BLaER1 treated with 17β-estradiol and CSF1 and Interleukin-3, amounts not matched to agents 10 nM and 100 nM (cell line): Measurements from ENCODE around the gene OR10A3.
A peak's percentile ranks its signal among the peaks of the same experiment; 100 is the strongest.

ENCODE experiments used
- H3K27ac ChIP-seq, 11 experiments: shearing (Covaris generic); formaldehyde crosslinking; 2 replicates each; pipeline ENCODE4 v1.8.1; 2022
- H3K27me3 ChIP-seq, 11 experiments: shearing (Covaris generic); formaldehyde crosslinking; 2 replicates each; pipeline ENCODE4 v1.8.1; 2022
- H3K36me3 ChIP-seq, 11 experiments: shearing (Covaris generic); formaldehyde crosslinking; 2 replicates each; pipeline ENCODE4 v1.8.1; 2022
- H3K4me1 ChIP-seq, 10 experiments: shearing (Covaris generic); formaldehyde crosslinking; 2 replicates each; pipeline ENCODE4 v1.8.1; 2022
- H3K4me2 ChIP-seq, 11 experiments: shearing (Covaris generic); formaldehyde crosslinking; 2 replicates each; pipeline ENCODE4 v1.8.1; 2022
- H3K4me3 ChIP-seq, 10 experiments: shearing (Covaris generic); formaldehyde crosslinking; 2 replicates each; pipeline ENCODE4 v1.8.1; 2022
- H3K9ac ChIP-seq, 11 experiments: shearing (Covaris generic); formaldehyde crosslinking; 2 replicates each; pipeline ENCODE4 v1.8.1; 2022
- H3K9me3 ChIP-seq, 11 experiments: shearing (Covaris generic); formaldehyde crosslinking; replicated peaks in 1 of 11; 2 replicates each; pipeline ENCODE4 v1.8.1; 2022
- H4K20me1 ChIP-seq, 11 experiments: shearing (Covaris generic); formaldehyde crosslinking; 2 replicates each; pipeline ENCODE4 v1.8.1; 2022
- Cebpa-rat ChIP-seq, 11 experiments: shearing (Covaris generic); IDR thresholded peaks; 2 replicates each; pipeline ENCODE4 v1.8.1; 2022

OR10A3 gene

GRCh38 chr11:7973011-7973410, 31.5 kb upstream of the OR10A3 start:
- no peaks in the 10 kb centered on the region for H4K20me1 ChIP-seq
- no peak for TF ChIP-seq Cebpa-rat (IDR thresholded peaks at IDR 0.05)
- H3K4me1 ChIP-seq, result peaks cover 0 to 7% (median 0%) of the 10 kb centered on the region in 10 experiments; a peak in 2 of 20 replicates
- no peak overlapping the region for H3K4me2 ChIP-seq
- no peak overlapping the region for H3K4me3 ChIP-seq
- no peaks in the 10 kb centered on the region for H3K9me3 ChIP-seq
- no peak overlapping the region for H3K9ac ChIP-seq
- H3K36me3 ChIP-seq, result no peaks in the 10 kb centered on the region
- H3K27me3 ChIP-seq, result no peaks in the 10 kb centered on the region
- H3K27ac ChIP-seq, result no peak overlapping the region

- no peak overlapping the region for H3K27ac ChIP-seq
- no peak overlapping the region for H3K4me2 ChIP-seq
- no peak overlapping the region for H3K9ac ChIP-seq
- H3K4me1 ChIP-seq, result peaks cover 0 to under 1% (median 0%) of the 10 kb centered on the region in 10 experiments; a peak in 1 of 20 replicates
- H3K27me3 ChIP-seq, result no peaks in the 10 kb centered on the region
- no peak for TF ChIP-seq Cebpa-rat (IDR thresholded peaks at IDR 0.05)
- no peak overlapping the region for H3K4me3 ChIP-seq
- no peaks in the 10 kb centered on the region for H4K20me1 ChIP-seq
- no peaks in the 10 kb centered on the region for H3K9me3 ChIP-seq
- no peaks in the 10 kb centered on the region for H3K36me3 ChIP-seq
These were observed 30.3 kb upstream of the OR10A3 start for GRCh38 chr11:7971846-7972245.

GRCh38 chr11:7969756-7970646, 28.5 kb upstream of the OR10A3 start:
- Histone ChIP-seq H3K27ac (no peak overlapping the region), H3K9me3 (no peaks in the 10 kb centered on the region), H3K4me2 (no peak overlapping the region), H3K36me3 (no peaks in the 10 kb centered on the region), H3K27me3 (no peaks in the 10 kb centered on the region), H3K4me1 (no peaks in the 10 kb centered on the region), H3K9ac (no peak overlapping the region), H4K20me1 (no peaks in the 10 kb centered on the region), H3K4me3 (no peak overlapping the region)
- no peak for TF ChIP-seq Cebpa-rat (IDR thresholded peaks at IDR 0.05)

GRCh38 chr11:7968686-7969085, 27.2 kb upstream of the OR10A3 start:
- Histone ChIP-seq H4K20me1 (no peaks in the 10 kb centered on the region), H3K27me3 (no peaks in the 10 kb centered on the region), H3K36me3 (no peaks in the 10 kb centered on the region), H3K27ac (no peak overlapping the region), H3K9me3 (no peaks in the 10 kb centered on the region), H3K4me2 (no peak overlapping the region), H3K4me3 (no peak overlapping the region), H3K9ac (no peak overlapping the region), H3K4me1 (peaks cover 0 to 12% (median 5%) of the 10 kb centered on the region in 10 experiments; a peak in 9 of 20 replicates)
- TF ChIP-seq Cebpa-rat (IDR thresholded peaks at IDR 0.05), result no peak

GRCh38 chr11:7967826-7968225, 26.3 kb upstream of the OR10A3 start:
- no peak for TF ChIP-seq Cebpa-rat (IDR thresholded peaks at IDR 0.05)
- Histone ChIP-seq H3K4me3 (no peak overlapping the region), H3K36me3 (no peaks in the 10 kb centered on the region), H4K20me1 (no peaks in the 10 kb centered on the region), H3K4me2 (no peak overlapping the region), H3K4me1 (peaks cover 0 to 12% (median 5%) of the 10 kb centered on the region in 10 experiments; a peak in 10 of 20 replicates), H3K9me3 (peaks cover 0 to 6% (median 0%) of the 10 kb centered on the region in 11 experiments; a peak in 4 of 22 replicates), H3K27me3 (no peaks in the 10 kb centered on the region), H3K9ac (no peak overlapping the region), H3K27ac (no peak overlapping the region)

- Histone ChIP-seq H3K9me3 (peaks cover 0 to 11% (median under 1%) of the 10 kb centered on the region in 11 experiments; a peak in 6 of 22 replicates), H4K20me1 (no peaks in the 10 kb centered on the region), H3K4me1 (peaks cover 0 to 17% (median 5%) of the 10 kb centered on the region in 10 experiments; a peak in 11 of 20 replicates), H3K9ac (no peak overlapping the region), H3K4me2 (no peak overlapping the region), H3K36me3 (no peaks in the 10 kb centered on the region), H3K27me3 (no peaks in the 10 kb centered on the region), H3K4me3 (no peak overlapping the region), H3K27ac (no peak overlapping the region)
- no peak for TF ChIP-seq Cebpa-rat (IDR thresholded peaks at IDR 0.05)
These were observed 25.6 kb upstream of the OR10A3 start for GRCh38 chr11:7967097-7967496.

GRCh38 chr11:7965386-7965785, 23.9 kb upstream of the OR10A3 start, which contains the start of gene NLRP10:
NLRP10 (minus strand) TSS chr11:7965447; CDS start chr11:7963495, 1,952 bp downstream.
- no peaks in the 10 kb centered on the region for H4K20me1 ChIP-seq
- no peak within 1 kb of the TSS for H3K27ac ChIP-seq
- H3K4me3 ChIP-seq, result no peak within 1 kb of the TSS
- no peaks in the 10 kb centered on the region for H3K27me3 ChIP-seq
- no peak for TF ChIP-seq Cebpa-rat (IDR thresholded peaks at IDR 0.05)
- H3K4me2 ChIP-seq, result peak within 1 kb of the TSS in 6 of 11 experiments; percentile 22 to 47 (median 29); a peak in 7 of 22 replicates
- no peak within 1 kb of the TSS for H3K9ac ChIP-seq
- no peaks in the 10 kb centered on the region for H3K36me3 ChIP-seq
- H3K9me3 ChIP-seq, result peaks cover 3 to 23% (median 6%) of the 10 kb centered on the region in 11 experiments; a peak in 11 of 22 replicates
- H3K4me1 ChIP-seq, result peaks cover 0 to 17% (median 5%) of the 10 kb centered on the region in 10 experiments; a peak in 11 of 20 replicates

GRCh38 chr11:7964873-7965272, 23.4 kb upstream of the OR10A3 start:
- H3K9me3 ChIP-seq, result peaks cover 3 to 23% (median 6%) of the 10 kb centered on the region in 11 experiments; a peak in 11 of 22 replicates
- H4K20me1 ChIP-seq, result no peaks in the 10 kb centered on the region
- peak overlapping the region in 1 of 11 experiments; percentile 1; a peak in 2 of 22 replicates for H3K4me2 ChIP-seq
- no peaks in the 10 kb centered on the region for H3K36me3 ChIP-seq
- no peak overlapping the region for H3K4me3 ChIP-seq
- H3K27me3 ChIP-seq, result no peaks in the 10 kb centered on the region
- H3K27ac ChIP-seq, result no peak overlapping the region
- H3K4me1 ChIP-seq, result peaks cover 0 to 17% (median 5%) of the 10 kb centered on the region in 10 experiments; a peak in 11 of 20 replicates
- H3K9ac ChIP-seq, result no peak overlapping the region
- TF ChIP-seq Cebpa-rat (IDR thresholded peaks at IDR 0.05), result no peak

- Histone ChIP-seq H3K4me2 (peak overlapping the region in 6 of 11 experiments; percentile 22 to 47 (median 29); a peak in 7 of 22 replicates), H3K4me1 (peaks cover 0 to 17% (median 5%) of the 10 kb centered on the region in 10 experiments; a peak in 11 of 20 replicates), H3K27ac (no peak overlapping the region), H3K36me3 (no peaks in the 10 kb centered on the region), H4K20me1 (no peaks in the 10 kb centered on the region), H3K4me3 (no peak overlapping the region), H3K9ac (no peak overlapping the region), H3K27me3 (no peaks in the 10 kb centered on the region), H3K9me3 (peaks cover 3 to 23% (median 6%) of the 10 kb centered on the region in 11 experiments; a peak in 11 of 22 replicates)
- TF ChIP-seq Cebpa-rat (IDR thresholded peaks at IDR 0.05), result no peak
These were observed 22.8 kb upstream of the OR10A3 start for GRCh38 chr11:7964261-7964660.
